ENCODE results near the gene VDAC1. TPM values are rescaled to one million over a fixed set of nuclear protein-coding genes. Genes with fewer than 3 reads are reported as not detected.

VDAC1 gene
- total and polyA plus RNA-seq, 2 of the 8 experiments (the other 6 are each of a cell fraction or from before 2014, with no cell fraction given), result 111 to 301 TPM

DNA sequence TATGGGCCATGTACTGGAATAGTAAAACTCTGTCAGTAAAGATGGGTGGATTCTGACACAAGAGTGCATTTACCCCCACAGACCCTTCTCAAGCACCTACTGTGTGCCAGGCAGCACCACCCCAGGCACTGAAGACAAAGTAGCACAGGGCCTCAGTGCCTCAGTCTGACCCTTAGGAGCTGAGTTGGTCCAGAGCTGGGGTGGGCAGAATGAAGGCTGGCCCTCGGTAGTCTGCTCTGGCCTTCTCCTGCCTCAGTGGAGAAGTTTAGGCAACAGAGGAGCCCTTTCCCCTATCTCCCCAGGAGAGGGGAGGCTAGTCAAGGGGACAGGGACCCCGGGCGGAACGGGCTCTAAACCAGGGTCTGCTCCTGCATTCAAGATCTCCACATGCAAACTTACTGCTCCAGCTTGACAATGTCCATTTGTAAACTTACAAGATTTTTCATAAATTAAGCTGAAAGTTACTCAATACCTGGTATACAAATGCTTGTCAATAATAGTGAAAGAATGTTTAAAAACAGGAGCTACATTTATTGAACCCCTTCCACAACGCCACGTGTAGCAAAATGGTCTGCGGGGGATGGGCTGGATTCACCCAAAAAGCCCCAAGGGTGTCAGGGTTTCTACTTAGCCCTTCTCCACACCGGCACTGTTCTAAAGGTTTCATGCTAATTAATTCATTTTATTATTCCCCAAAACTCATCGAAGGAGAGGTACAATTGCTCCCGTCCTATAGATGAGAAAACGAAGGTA is 1.5 kb downstream of the VDAC1 start (continued):
- TF ChIP-seq, protein P1, sequence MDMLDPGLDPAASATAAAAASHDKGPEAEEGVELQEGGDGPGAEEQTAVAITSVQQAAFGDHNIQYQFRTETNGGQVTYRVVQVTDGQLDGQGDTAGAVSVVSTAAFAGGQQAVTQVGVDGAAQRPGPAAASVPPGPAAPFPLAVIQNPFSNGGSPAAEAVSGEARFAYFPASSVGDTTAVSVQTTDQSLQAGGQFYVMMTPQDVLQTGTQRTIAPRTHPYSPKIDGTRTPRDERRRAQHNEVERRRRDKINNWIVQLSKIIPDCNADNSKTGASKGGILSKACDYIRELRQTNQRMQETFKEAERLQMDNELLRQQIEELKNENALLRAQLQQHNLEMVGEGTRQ (IDR thresholded peaks at IDR 0.05; ENCODE audit: low read length), result no peak
- TF ChIP-seq EZH2 (IDR thresholded peaks at IDR 0.05; ENCODE audit: low read depth, low read length, severe bottlenecking) (no peak), CHD1 (IDR thresholded peaks at IDR 0.05; ENCODE audit: low read depth, low read length) (no peak), SP2 (IDR thresholded peaks at IDR 0.05; ENCODE audit: low read length) (no peak), RAD21 (IDR thresholded peaks at IDR 0.05 in 1 of 2, conservative IDR thresholded peaks at IDR 0.05 in 1 of 2; ENCODE audit: low read depth in 2 of 2, low read length in 2 of 2) (no peak), RBBP5 (IDR thresholded peaks at IDR 0.05; ENCODE audit: borderline replicate concordance, low read depth, low read length) (no peak), YY1 (IDR thresholded peaks at IDR 0.05; ENCODE audit: low read depth, low read length) (no peak), CTBP2 (IDR thresholded peaks at IDR 0.05; ENCODE audit: borderline replicate concordance, insufficient read depth, insufficient read length, low read length) (no peak), SRF (IDR thresholded peaks at IDR 0.05; ENCODE audit: low read depth, low read length) (no peak)
- TF ChIP-seq, protein P2, sequence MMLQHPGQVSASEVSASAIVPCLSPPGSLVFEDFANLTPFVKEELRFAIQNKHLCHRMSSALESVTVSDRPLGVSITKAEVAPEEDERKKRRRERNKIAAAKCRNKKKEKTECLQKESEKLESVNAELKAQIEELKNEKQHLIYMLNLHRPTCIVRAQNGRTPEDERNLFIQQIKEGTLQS (IDR thresholded peaks at IDR 0.05; ENCODE audit: insufficient read depth, low read depth, low read length), result no peak

All from H1 (cell line).